ENCODE data around the gene CHTOP. TPM values are rescaled to one million over a fixed set of nuclear protein-coding genes. Genes with fewer than 3 reads are reported as not detected.

The CHTOP gene
- total RNA-seq, 2 experiments from 2014 or later = 70.9 to 107 TPM

GRCh38 chr1:153617663-153618062, 16.2 kb upstream of the CHTOP start:
- H3K4me3 ChIP-seq (ENCODE audit: low read depth, low read length, poor library complexity, severe bottlenecking) = no peak overlapping the region
- peak; percentile 66 for DNase-seq (ENCODE audit: low spot score)
- H4K20me1 ChIP-seq (ENCODE audit: insufficient read depth, low read length) = no peaks in the 10 kb centered on the region
- CTCF ChIA-PET (ENCODE audit: unreplicated experiment) = interaction anchor here (0.6 kb wide), 1 partner anchor 46 kb away, joined by 3 read pairs; no protein-coding TSS in a partner anchor
- BruUV-seq (replicated peaks) = no TSS peak
- no peak for TF ChIP-seq EZH2phosphoT487 (IDR thresholded peaks at IDR 0.05; ENCODE audit: borderline replicate concordance, low read depth, low read length)
- TF ChIP-seq, protein P1, sequence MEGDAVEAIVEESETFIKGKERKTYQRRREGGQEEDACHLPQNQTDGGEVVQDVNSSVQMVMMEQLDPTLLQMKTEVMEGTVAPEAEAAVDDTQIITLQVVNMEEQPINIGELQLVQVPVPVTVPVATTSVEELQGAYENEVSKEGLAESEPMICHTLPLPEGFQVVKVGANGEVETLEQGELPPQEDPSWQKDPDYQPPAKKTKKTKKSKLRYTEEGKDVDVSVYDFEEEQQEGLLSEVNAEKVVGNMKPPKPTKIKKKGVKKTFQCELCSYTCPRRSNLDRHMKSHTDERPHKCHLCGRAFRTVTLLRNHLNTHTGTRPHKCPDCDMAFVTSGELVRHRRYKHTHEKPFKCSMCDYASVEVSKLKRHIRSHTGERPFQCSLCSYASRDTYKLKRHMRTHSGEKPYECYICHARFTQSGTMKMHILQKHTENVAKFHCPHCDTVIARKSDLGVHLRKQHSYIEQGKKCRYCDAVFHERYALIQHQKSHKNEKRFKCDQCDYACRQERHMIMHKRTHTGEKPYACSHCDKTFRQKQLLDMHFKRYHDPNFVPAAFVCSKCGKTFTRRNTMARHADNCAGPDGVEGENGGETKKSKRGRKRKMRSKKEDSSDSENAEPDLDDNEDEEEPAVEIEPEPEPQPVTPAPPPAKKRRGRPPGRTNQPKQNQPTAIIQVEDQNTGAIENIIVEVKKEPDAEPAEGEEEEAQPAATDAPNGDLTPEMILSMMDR (conservative IDR thresholded peaks at IDR 0.05; ENCODE audit: low read length) = peak; percentile 69
- no peak overlapping the region for H2AFZ ChIP-seq (ENCODE audit: low read length)
- no peaks in the 10 kb centered on the region for H3K9me2 ChIP-seq (ENCODE audit: insufficient read depth, low read length)
- peak overlapping the region; percentile 9; the same call in 1 of the 2 replicates for H3K4me2 ChIP-seq (ENCODE audit: low read length)
- intact Hi-C loops (cut with micrococcal nuclease; ENCODE audit: unreplicated experiment) = loop anchor here (1.0 kb wide), 1 partner anchor 45 kb away; no protein-coding TSS in a partner anchor
- no peaks in the 10 kb centered on the region for H3K79me2 ChIP-seq (ENCODE audit: insufficient read depth, low read depth, low read length)
- POLR2A ChIA-PET = interaction anchor here (0.5 to 1.5 kb wide), 2 partner anchors 9 to 1828 kb away, joined by 3 read pairs; partner anchors contain the start of gene S100A13
- H3K9me3 ChIP-seq (ENCODE audit: low read length) = no peaks in the 10 kb centered on the region
- peaks cover 5% of the 10 kb centered on the region; the same call in 1 of the 2 replicates for H3K36me3 ChIP-seq (ENCODE audit: insufficient read depth, low read length)
- no peak overlapping the region for H3K27ac ChIP-seq (ENCODE audit: low read depth, low read length, poor library complexity, severe bottlenecking)
- peaks cover 8% of the 10 kb centered on the region for H3K4me1 ChIP-seq (ENCODE audit: insufficient read depth, low read length, poor library complexity, severe bottlenecking)

DNA sequence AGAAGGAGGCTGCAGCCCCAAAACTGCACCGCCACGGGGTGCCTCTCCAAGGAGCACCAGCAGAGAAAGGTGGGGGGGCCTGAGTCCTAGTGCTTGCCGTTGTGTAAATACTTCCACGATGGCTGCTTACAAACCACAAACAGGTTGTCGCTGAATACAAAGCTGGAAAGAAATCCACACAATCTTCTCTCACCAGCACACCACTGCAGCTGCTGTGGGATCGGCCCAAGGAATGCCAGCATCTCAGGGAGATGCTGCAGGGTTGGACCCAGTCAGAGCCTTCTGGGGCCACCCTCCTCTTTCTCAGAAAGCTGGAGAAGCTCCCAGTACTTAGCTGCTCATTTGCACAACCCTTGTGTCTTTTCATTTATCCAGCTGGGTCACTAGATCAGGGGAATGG, 14.7 kb upstream of the CHTOP start:
- CTCF ChIA-PET (ENCODE audit: unreplicated experiment) = interaction anchor here (1.1 kb wide), 1 partner anchor 47 kb away, joined by 5 read pairs; no protein-coding TSS in a partner anchor
- Histone ChIP-seq H2AFZ (ENCODE audit: low read length) (no peak overlapping the region), H3K4me2 (ENCODE audit: low read length) (no peak overlapping the region), H3K9me3 (ENCODE audit: low read length) (no peaks in the 10 kb centered on the region), H3K79me2 (ENCODE audit: insufficient read depth, low read depth, low read length) (no peaks in the 10 kb centered on the region), H3K9me2 (ENCODE audit: insufficient read depth, low read length) (no peaks in the 10 kb centered on the region), H3K36me3 (ENCODE audit: insufficient read depth, low read length) (peaks cover 5% of the 10 kb centered on the region; the same call in 1 of the 2 replicates), H4K20me1 (ENCODE audit: insufficient read depth, low read length) (no peaks in the 10 kb centered on the region), H3K4me1 (ENCODE audit: insufficient read depth, low read length, poor library complexity, severe bottlenecking) (peaks cover 16% of the 10 kb centered on the region), H3K27ac (ENCODE audit: low read depth, low read length, poor library complexity, severe bottlenecking) (no peak overlapping the region), H3K4me3 (ENCODE audit: low read depth, low read length, poor library complexity, severe bottlenecking) (no peak overlapping the region)
- POLR2A ChIA-PET = interaction anchor here (1.0 to 1.5 kb wide), 2 partner anchors 8 to 15 kb away, joined by 3 to 4 read pairs; partner anchors contain the start of genes CHTOP and S100A13
- DNase-seq (ENCODE audit: low spot score) = no peak
- intact Hi-C loops (cut with micrococcal nuclease; ENCODE audit: unreplicated experiment) = no loop called here
- TF ChIP-seq EZH2phosphoT487 (IDR thresholded peaks at IDR 0.05; ENCODE audit: borderline replicate concordance, low read depth, low read length) = no peak
- no TSS peak for BruUV-seq (replicated peaks)

DNA sequence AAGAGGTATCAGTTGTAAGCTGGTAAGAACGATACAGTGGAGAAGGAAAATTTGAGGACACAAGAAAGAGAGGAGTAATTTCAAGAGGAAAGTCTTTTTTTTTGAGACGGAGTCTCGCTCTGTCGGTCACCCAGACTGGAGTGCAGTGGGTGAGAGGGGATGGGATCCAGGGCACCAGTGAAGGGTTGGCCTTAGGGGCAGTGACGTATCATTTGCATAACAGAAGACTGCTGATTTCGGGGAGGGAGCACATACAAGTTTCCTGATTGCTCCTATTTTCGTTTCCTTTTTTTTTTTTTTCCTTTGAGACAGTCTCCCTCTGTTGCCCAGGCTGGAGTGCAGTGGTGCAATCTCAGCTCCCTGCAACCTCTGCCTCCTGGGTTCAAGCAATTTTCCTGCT, 10.8 kb upstream of the CHTOP start:
- no peak for DNase-seq (ENCODE audit: low spot score)
- H3K9me2 ChIP-seq (ENCODE audit: insufficient read depth, low read length) = no peaks in the 10 kb centered on the region
- peaks cover 5% of the 10 kb centered on the region; the same call in 1 of the 2 replicates for H3K36me3 ChIP-seq (ENCODE audit: insufficient read depth, low read length)
- ChIA-PET POLR2A (interaction anchor here (0.7 to 1.2 kb wide), 5 partner anchors 12 to 95 kb away, joined by 3 to 6 read pairs (median 3); no protein-coding TSS in a partner anchor), CTCF (ENCODE audit: unreplicated experiment) (interaction anchor here (1.1 kb wide), 1 partner anchor 51 kb away, joined by 3 read pairs; no protein-coding TSS in a partner anchor)
- H3K79me2 ChIP-seq (ENCODE audit: insufficient read depth, low read depth, low read length) = no peaks in the 10 kb centered on the region
- H3K4me1 ChIP-seq (ENCODE audit: insufficient read depth, low read length, poor library complexity, severe bottlenecking) = peaks cover 22% of the 10 kb centered on the region
- H2AFZ ChIP-seq (ENCODE audit: low read length) = peak overlapping the region; percentile 57; the same call in 1 of the 2 replicates
- H4K20me1 ChIP-seq (ENCODE audit: insufficient read depth, low read length) = no peaks in the 10 kb centered on the region
- H3K27ac ChIP-seq (ENCODE audit: low read depth, low read length, poor library complexity, severe bottlenecking) = no peak overlapping the region
- BruUV-seq (replicated peaks) = no TSS peak
- H3K9me3 ChIP-seq (ENCODE audit: low read length) = no peaks in the 10 kb centered on the region
- intact Hi-C loops (cut with micrococcal nuclease; ENCODE audit: unreplicated experiment) = no loop called here
- no peak for TF ChIP-seq EZH2phosphoT487 (IDR thresholded peaks at IDR 0.05; ENCODE audit: borderline replicate concordance, low read depth, low read length)
- TF ChIP-seq, protein P1 (conservative IDR thresholded peaks at IDR 0.05; ENCODE audit: low read length) = no peak
- no peak overlapping the region for H3K4me3 ChIP-seq (ENCODE audit: low read depth, low read length, poor library complexity, severe bottlenecking)
- peak overlapping the region; percentile 35; the same call in 1 of the 2 replicates for H3K4me2 ChIP-seq (ENCODE audit: low read length)

Data from OCI-LY7 (cell line).